C4-2B (cell line): ENCODE results near the gene DERA.

ENCODE experiments used
- CTCF ChIP-seq: fragments of 450-650 bp; conservative IDR thresholded peaks from 2 replicates; pipeline ENCODE4 v1.5.1; 2017; ENCODE audit warnings: mild to moderate bottlenecking
- ZFX ChIP-seq: fragments of 450-650 bp; IDR thresholded peaks from 2 replicates; pipeline ENCODE4 v1.6.1; 2017

- TF ChIP-seq CTCF (no peak), ZFX (no peak)
Observed at GRCh38 chr12:15879413-15879812, 31.7 kb upstream of the DERA start.
